Globus pallidus (tissue), 1 donor: ENCODE data around the gene SP6.

Experiments used
- DNase-seq: peaks from one replicate; pipeline ENCODE4 v3.0.0-alpha.2; 2015; ENCODE audit warnings: low spot score

The SP6 gene

GRCh38 chr17:47856830-47857229 lies 5.9 kb upstream of the SP6 start:
- no peak for DNase-seq

- no peak for DNase-seq
Observed at GRCh38 chr17:47855737-47856136, 4.8 kb upstream of the SP6 start.

- no peak for DNase-seq
Observed at GRCh38 chr17:47853616-47854015, 2.7 kb upstream of the SP6 start.

- DNase-seq = no peak
Observed at GRCh38 chr17:47852113-47852949, 1.4 kb upstream of the SP6 start.

- no peak for DNase-seq
Observed at GRCh38 chr17:47851764-47852112, 775 bp upstream of the SP6 start.

- no peak for DNase-seq
Observed at GRCh38 chr17:47850373-47850691, 631 bp downstream of the SP6 start.

GRCh38 chr17:47848198-47848513 lies 2.8 kb downstream of the SP6 start:
- DNase-seq = no peak

GRCh38 chr17:47847341-47848197 lies 3.4 kb downstream of the SP6 start:
- DNase-seq = no peak

GRCh38 chr17:47846716-47847340 lies 4.1 kb downstream of the SP6 start:
- no peak for DNase-seq

GRCh38 chr17:47845716-47846075 lies 5.3 kb downstream of the SP6 start:
- no peak for DNase-seq

- no peak for DNase-seq
Observed at GRCh38 chr17:47844814-47845715, 5.9 kb downstream of the SP6 start.

GRCh38 chr17:47844227-47844626 lies 6.7 kb downstream of the SP6 start:
- DNase-seq = no peak

- DNase-seq = no peak
Observed at GRCh38 chr17:47843391-47843730, 7.6 kb downstream of the SP6 start.

GRCh38 chr17:47841488-47842291 lies 9.3 kb downstream of the SP6 start:
- DNase-seq = no peak

- peak; percentile 74 for DNase-seq
Observed at GRCh38 chr17:47840742-47841487, 10.0 kb downstream of the SP6 start, which contains the start of gene SCRN2. Gene SCRN2, minus strand, starts transcription at chr17:47841273. Its CDS starts 430 bp downstream, at chr17:47840843.

GRCh38 chr17:47840001-47840741 lies 10.8 kb downstream of the SP6 start:
- DNase-seq = no peak

- DNase-seq = no peak
Observed at GRCh38 chr17:47839071-47839470, 11.9 kb downstream of the SP6 start.

- DNase-seq = no peak
Observed at GRCh38 chr17:47838636-47839035, 12.3 kb downstream of the SP6 start.

- no peak for DNase-seq
Observed at GRCh38 chr17:47837401-47838039, 13.4 kb downstream of the SP6 start.
